ENCODE data around the gene LIN7C.
A peak's percentile ranks its signal among the peaks of the same experiment; 100 is the strongest.

The LIN7C gene, protein sequence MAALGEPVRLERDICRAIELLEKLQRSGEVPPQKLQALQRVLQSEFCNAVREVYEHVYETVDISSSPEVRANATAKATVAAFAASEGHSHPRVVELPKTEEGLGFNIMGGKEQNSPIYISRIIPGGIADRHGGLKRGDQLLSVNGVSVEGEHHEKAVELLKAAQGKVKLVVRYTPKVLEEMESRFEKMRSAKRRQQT

DNA sequence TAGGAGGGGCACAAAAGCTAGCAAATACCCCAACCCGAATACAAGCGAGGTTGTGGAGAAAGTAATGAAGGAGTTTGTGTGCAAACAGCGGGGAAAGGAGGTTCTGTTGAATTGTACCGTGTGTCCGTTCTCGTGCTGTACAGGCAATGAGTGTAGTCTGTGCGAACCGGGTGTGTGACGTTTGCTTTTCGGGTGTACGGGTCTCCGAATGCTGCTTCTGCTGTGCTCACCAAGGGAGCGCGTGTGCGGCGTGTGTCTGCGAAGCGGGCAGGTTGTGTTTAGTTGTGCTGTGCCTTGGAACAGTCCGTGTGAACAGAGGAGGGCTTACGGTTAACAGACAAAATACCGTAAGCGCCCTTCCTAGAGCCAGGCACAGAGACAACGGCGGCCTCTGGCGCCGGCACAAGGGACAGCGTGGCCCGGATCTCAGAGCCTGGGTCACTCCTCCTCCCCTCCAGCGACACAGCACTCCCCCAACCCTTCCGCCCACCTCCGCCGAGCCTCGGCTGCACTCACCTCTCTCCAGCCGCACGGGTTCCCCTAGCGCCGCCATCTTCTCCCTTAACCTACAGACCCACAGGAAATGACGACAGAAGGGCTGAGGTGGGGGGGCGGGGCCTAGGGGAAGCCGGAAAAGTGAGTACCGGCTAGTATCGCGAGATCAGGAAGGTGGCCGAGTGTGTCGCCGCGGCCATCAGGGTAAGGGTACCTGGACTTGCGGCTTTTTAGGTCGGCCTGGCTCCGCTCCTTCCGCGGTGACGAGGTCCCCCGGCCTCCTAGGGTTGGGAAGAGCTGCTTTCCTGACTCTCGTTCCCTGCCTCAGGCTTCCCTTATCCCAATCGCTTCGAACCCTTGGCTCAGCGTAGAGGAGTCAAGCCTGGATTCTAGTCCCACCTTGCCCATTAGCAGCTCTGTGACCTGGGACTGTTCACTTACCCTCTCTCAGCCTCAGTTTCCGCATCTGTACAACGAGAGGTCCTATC, at the start of gene LIN7C:
TSS of gene LIN7C (minus strand) at position 570 of the 983 bp plus-strand sequence. CDS start at position 553, 17 bp downstream.
- TF ChIP-seq, protein P1, sequence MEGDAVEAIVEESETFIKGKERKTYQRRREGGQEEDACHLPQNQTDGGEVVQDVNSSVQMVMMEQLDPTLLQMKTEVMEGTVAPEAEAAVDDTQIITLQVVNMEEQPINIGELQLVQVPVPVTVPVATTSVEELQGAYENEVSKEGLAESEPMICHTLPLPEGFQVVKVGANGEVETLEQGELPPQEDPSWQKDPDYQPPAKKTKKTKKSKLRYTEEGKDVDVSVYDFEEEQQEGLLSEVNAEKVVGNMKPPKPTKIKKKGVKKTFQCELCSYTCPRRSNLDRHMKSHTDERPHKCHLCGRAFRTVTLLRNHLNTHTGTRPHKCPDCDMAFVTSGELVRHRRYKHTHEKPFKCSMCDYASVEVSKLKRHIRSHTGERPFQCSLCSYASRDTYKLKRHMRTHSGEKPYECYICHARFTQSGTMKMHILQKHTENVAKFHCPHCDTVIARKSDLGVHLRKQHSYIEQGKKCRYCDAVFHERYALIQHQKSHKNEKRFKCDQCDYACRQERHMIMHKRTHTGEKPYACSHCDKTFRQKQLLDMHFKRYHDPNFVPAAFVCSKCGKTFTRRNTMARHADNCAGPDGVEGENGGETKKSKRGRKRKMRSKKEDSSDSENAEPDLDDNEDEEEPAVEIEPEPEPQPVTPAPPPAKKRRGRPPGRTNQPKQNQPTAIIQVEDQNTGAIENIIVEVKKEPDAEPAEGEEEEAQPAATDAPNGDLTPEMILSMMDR (IDR thresholded peaks at IDR 0.05; ENCODE audit: insufficient read depth, missing control alignments), result no peak

GRCh38 chr11:27555264-27555663, 48.7 kb upstream of the LIN7C start:
- no peak for DNase-seq (ENCODE audit: insufficient read length, low spot score)
- TF ChIP-seq, protein P1 (IDR thresholded peaks at IDR 0.05; ENCODE audit: insufficient read depth, missing control alignments), result no peak
- no peak for FAIRE-seq

More for the DNA sequence above, at the start of gene LIN7C:
- DNase-seq (ENCODE audit: insufficient read length, low spot score) (peak; percentile 58), FAIRE-seq (no peak)

- FAIRE-seq (no peak), DNase-seq (ENCODE audit: insufficient read length, low spot score) (no peak)
- TF ChIP-seq, protein P1 (IDR thresholded peaks at IDR 0.05; ENCODE audit: insufficient read depth, missing control alignments), result no peak
Observed at GRCh38 chr11:27553186-27553585, 46.6 kb upstream of the LIN7C start.

GRCh38 chr11:27552341-27552740, 45.8 kb upstream of the LIN7C start:
- TF ChIP-seq, protein P1 (IDR thresholded peaks at IDR 0.05; ENCODE audit: insufficient read depth, missing control alignments), result no peak
- DNase-seq (ENCODE audit: insufficient read length, low spot score) (no peak), FAIRE-seq (peak; percentile 64)

- TF ChIP-seq, protein P1 (IDR thresholded peaks at IDR 0.05; ENCODE audit: insufficient read depth, missing control alignments), result no peak
- FAIRE-seq (no peak), DNase-seq (ENCODE audit: insufficient read length, low spot score) (no peak)
Observed at GRCh38 chr11:27551127-27551526, 44.6 kb upstream of the LIN7C start.

- TF ChIP-seq, protein P1 (IDR thresholded peaks at IDR 0.05; ENCODE audit: insufficient read depth, missing control alignments), result no peak
- FAIRE-seq (peak; percentile 44), DNase-seq (ENCODE audit: insufficient read length, low spot score) (no peak)
Observed at GRCh38 chr11:27545946-27546345, 39.4 kb upstream of the LIN7C start.

Measured in D721Med (cell line).